HepG2 (cell line): ENCODE measurements around the gene NUAK2. TPM values are rescaled to one million over a fixed set of nuclear protein-coding genes. Genes with fewer than 3 reads are reported as not detected.

Source experiments
- ARID4A ChIP-seq: sonication (generic); formaldehyde crosslinking; IDR thresholded peaks from 2 replicates; pipeline ENCODE4 v1.5.0; 2020; ENCODE audit warnings: mild to moderate bottlenecking, missing genetic modification reagents, borderline replicate concordance
- CREBL2 ChIP-seq: sonication (generic); formaldehyde crosslinking; IDR thresholded peaks from 2 replicates; pipeline ENCODE4 v1.8.1; 2023; ENCODE audit warnings: missing genetic modification reagents, mild to moderate bottlenecking, borderline replicate concordance
- DMAP1 ChIP-seq: IDR thresholded peaks from 2 replicates; pipeline ENCODE4 v1.6.1; 2016
- E2F1 ChIP-seq: sonication (generic); formaldehyde crosslinking; IDR thresholded peaks from 2 replicates; pipeline ENCODE4 v1.5.0; 2020; ENCODE audit warnings: missing genetic modification reagents
- GFI1 ChIP-seq: sonication (generic); formaldehyde crosslinking; IDR thresholded peaks from 2 replicates; pipeline ENCODE4 v1.5.0; 2020; ENCODE audit warnings: missing genetic modification reagents, mild to moderate bottlenecking, borderline replicate concordance
- HIVEP1 ChIP-seq: sonication (generic); formaldehyde crosslinking; IDR thresholded peaks from 2 replicates; pipeline ENCODE4 v1.4.0; 2020; ENCODE audit warnings: mild to moderate bottlenecking, missing genetic modification reagents
- HMGXB4 ChIP-seq, 2 experiments: sonication (generic) in 1 of 2; formaldehyde crosslinking in 1 of 2; IDR thresholded peaks; 2 replicates each; pipeline versions ENCODE4 v1.4.0 to v1.6.1; 2018 to 2020; ENCODE audit warnings: missing genetic modification reagents in 2 of 2, borderline replicate concordance in 1 of 2, low read depth in 1 of 2, mild to moderate bottlenecking in 1 of 2, missing biosample characterization in 1 of 2
- IRF2 ChIP-seq: IDR thresholded peaks from 2 replicates; pipeline ENCODE4 v1.6.1; 2018; ENCODE audit warnings: missing genetic modification reagents, missing compliant biosample characterization
- NKX3-1 ChIP-seq: sonication (generic); formaldehyde crosslinking; IDR thresholded peaks from 2 replicates; pipeline ENCODE4 v1.5.0; 2020; ENCODE audit warnings: missing genetic modification reagents
- NR0B2 ChIP-seq: sonication (generic); formaldehyde crosslinking; IDR thresholded peaks from 2 replicates; pipeline ENCODE4 v1.4.0; 2020; ENCODE audit warnings: mild to moderate bottlenecking, missing genetic modification reagents
- NR2F2 ChIP-seq: IDR thresholded peaks from 2 replicates; pipeline ENCODE4 v1.6.1; 2012; ENCODE audit warnings: low read depth, inconsistent platforms, borderline replicate concordance
- POLR2AphosphoS2 ChIP-seq: IDR thresholded peaks from 2 replicates; pipeline ENCODE4 v1.6.1; 2011; ENCODE audit warnings: low read depth, low read length, improper control_type of control experiment
- REXO4 ChIP-seq: sonication (generic); formaldehyde crosslinking; IDR thresholded peaks from 2 replicates; pipeline ENCODE4 v1.8.0; 2022; ENCODE audit warnings: missing genetic modification reagents, mild to moderate bottlenecking, borderline replicate concordance
- THRA ChIP-seq: sonication (generic); formaldehyde crosslinking; IDR thresholded peaks from 2 replicates; pipeline ENCODE4 v1.4.0; 2020; ENCODE audit warnings: missing genetic modification reagents, borderline replicate concordance
- ZKSCAN5 ChIP-seq: sonication (generic); formaldehyde crosslinking; IDR thresholded peaks from 2 replicates; pipeline ENCODE4 v1.5.1; 2020; ENCODE audit warnings: mild to moderate bottlenecking, missing genetic modification reagents
- ZNF652 ChIP-seq: IDR thresholded peaks from 2 replicates; pipeline ENCODE4 v1.6.1; 2016; ENCODE audit warnings: low read depth, borderline replicate concordance
- ZNF670 ChIP-seq: sonication (generic); formaldehyde crosslinking; IDR thresholded peaks from 2 replicates; pipeline ENCODE4 v1.8.0; 2022; ENCODE audit warnings: mild to moderate bottlenecking, missing genetic modification reagents, borderline replicate concordance
- ZNF775 ChIP-seq: sonication (generic); formaldehyde crosslinking; IDR thresholded peaks from 2 replicates; pipeline ENCODE4 v1.4.0; 2020; ENCODE audit warnings: missing genetic modification reagents, mild to moderate bottlenecking, moderate library complexity, borderline replicate concordance
- ZNF790 ChIP-seq: sonication (generic); formaldehyde crosslinking; IDR thresholded peaks from 2 replicates; pipeline ENCODE4 v1.8.0; 2022; ENCODE audit warnings: missing genetic modification reagents, mild to moderate bottlenecking, borderline replicate concordance
- polyA plus RNA-seq, 8 experiments: library from polyadenylated mRNA; depleted of rRNA in 3 of 8; stranded (reverse) in 7 of 8; unstranded in 1 of 8; fragments of >200 nt; fragmentation: Illumina TruSeq in 4 of 8; extraction: Trizol in 4 of 8; gene quantifications; 2 replicates each; pipeline versions ENCODE4 v1.2.1 to v1.2.3, GENCODE V29; 2011 to 2016; ENCODE audit warnings: low read depth in 4 of 8, missing spikeins in 1 of 8, mixed read lengths in 1 of 8; ENCODE audit not compliant: insufficient read depth in 1 of 8
- total RNA-seq, 5 experiments: library from RNA; depleted of rRNA; stranded (reverse); fragments of >200 nt; fragmentation: Illumina TruSeq; extraction: Trizol; gene quantifications; 2 replicates each; pipeline ENCODE4 v1.2.3, GENCODE V29; 2016; ENCODE audit warnings: low read depth in 1 of 5

The NUAK2 gene
- total and polyA plus RNA-seq, 2 of the 13 experiments (the other 11 are each of a cell fraction or from before 2014, with no cell fraction given), result 0.75 to 1.1 TPM

- TF ChIP-seq REXO4 (CRISPR knock-in tag) (no peak), HMGXB4 (CRISPR knock-in tag; IDR thresholded peaks at IDR 0.05; ENCODE audit: borderline replicate concordance in 1 of 2, low read depth in 1 of 2) (no peak), ZKSCAN5 (no peak), ZNF652 (CRISPR knock-in tag) (no peak), ARID4A (CRISPR knock-in tag) (peak; percentile 71; the same call in 1 of the 2 replicates), THRA (CRISPR knock-in tag) (peak; percentile 89), CREBL2 (CRISPR knock-in tag) (no peak), ZNF790 (CRISPR knock-in tag) (no peak), GFI1 (CRISPR knock-in tag) (peak; percentile 37; the same call in 1 of the 2 replicates), HIVEP1 (CRISPR knock-in tag) (peak; percentile 85; the same call in 1 of the 2 replicates), NR0B2 (peak; percentile 42; the same call in 1 of the 2 replicates), NR2F2 (peak; percentile 42; the same call in 1 of the 2 replicates), IRF2 (0 out of 2 replicates have a peak, but pooled peaks have one; percentile 21), DMAP1 (CRISPR knock-in tag) (peak; percentile 59), ZNF775 (no peak), POLR2AphosphoS2 (no peak), E2F1 (no peak), ZNF670 (CRISPR knock-in tag) (no peak), NKX3-1 (CRISPR knock-in tag) (no peak)
These were observed 20.2 kb downstream of the NUAK2 start (continued) for GRCh38 chr1:205301205-205301821.
